Fibroblast of lung (primary cell): ENCODE results near the gene OR6B1. TPM values are rescaled to one million over a fixed set of nuclear protein-coding genes. Genes with fewer than 3 reads are reported as not detected.
"Not testable (repeated sequence)": the region's sequence is repeated elsewhere in the genome, so short reads cannot be mapped to it uniquely, and the experiment has no call there.

Experiments used
- DNase-seq, 2 donors: peaks; one replicate each; pipeline versions ENCODE4 v3.0.0 to v3.0.0-alpha.2; 2010; ENCODE audit warnings: low read depth in 2 of 2
- H2AFZ ChIP-seq: 2 replicates; pipeline ENCODE4 v1.5.1; 2012; ENCODE audit warnings: low read length, control low read depth, inconsistent platforms
- H3K27ac ChIP-seq: 2 replicates; pipeline ENCODE4 v1.5.1; 2011; ENCODE audit warnings: low read length, control low read depth; ENCODE audit not compliant: insufficient read depth
- H3K27me3 ChIP-seq: 2 replicates; pipeline ENCODE4 v1.5.1; 2011; ENCODE audit warnings: mild to moderate bottlenecking, low read length; ENCODE audit not compliant: control insufficient read depth, insufficient read depth
- H3K36me3 ChIP-seq: 2 replicates; pipeline ENCODE4 v1.5.1; 2011; ENCODE audit warnings: low read length; ENCODE audit not compliant: control insufficient read depth, insufficient read depth
- H3K4me1 ChIP-seq: 2 replicates; pipeline ENCODE4 v1.5.1; 2011; ENCODE audit warnings: low read length; ENCODE audit not compliant: control insufficient read depth, insufficient read depth; ENCODE audit errors: extremely low read depth
- H3K4me2 ChIP-seq: 2 replicates; pipeline ENCODE4 v1.5.1; 2011; ENCODE audit warnings: low read length, control low read depth; ENCODE audit not compliant: insufficient read depth; ENCODE audit errors: extremely low read depth
- H3K4me3 ChIP-seq, 4 experiments: fragments of 200-600 bp in 1 of 4; sonication (generic) in 1 of 4; replicated peaks in 1 of 4; 2 replicates each; pipeline ENCODE4 v1.5.1; 2011 to 2016; ENCODE audit warnings: low read length in 4 of 4, low read depth in 3 of 4, mild to moderate bottlenecking in 3 of 4, control low read depth in 2 of 4, inconsistent platforms in 1 of 4, mixed read lengths in 1 of 4; ENCODE audit not compliant: insufficient read depth in 1 of 4; ENCODE audit errors: control extremely low read depth in 1 of 4
- H3K79me2 ChIP-seq: 2 replicates; pipeline ENCODE4 v1.5.1; 2012; ENCODE audit warnings: mild to moderate bottlenecking, low read length, inconsistent platforms; ENCODE audit not compliant: control insufficient read depth, insufficient read depth
- H3K9ac ChIP-seq: 2 replicates; pipeline ENCODE4 v1.5.1; 2011; ENCODE audit warnings: mild to moderate bottlenecking, low read length, control low read depth; ENCODE audit not compliant: insufficient read depth
- H3K9me3 ChIP-seq: 2 replicates; pipeline ENCODE4 v1.5.1; 2012; ENCODE audit warnings: low read depth, low read length; ENCODE audit not compliant: control insufficient read depth, insufficient read depth
- H4K20me1 ChIP-seq: 2 replicates; pipeline ENCODE4 v1.5.1; 2011; ENCODE audit warnings: low read length; ENCODE audit not compliant: control insufficient read depth, insufficient read depth; ENCODE audit errors: extremely low read depth
- EZH2 ChIP-seq: IDR thresholded peaks from 2 replicates; pipeline ENCODE4 v1.5.1; 2012; ENCODE audit warnings: low read length, control low read depth, mild to moderate bottlenecking; ENCODE audit errors: missing control alignments
- polyA plus RNA-seq, 2 donors: library from polyadenylated mRNA; depleted of rRNA in 1 of 2; stranded (reverse) in 1 of 2; unstranded in 1 of 2; fragments of >200 nt; gene quantifications; 2 replicates each; pipeline ENCODE4 v1.2.1, GENCODE V29; 2011 to 2012; ENCODE audit warnings: missing spikeins in 1 of 2
- total RNA-seq: library from RNA; depleted of rRNA; stranded (reverse); fragments of >200 nt; gene quantifications from 2 replicates; pipeline ENCODE4 v1.2.1, GENCODE V29; 2014
- TF ChIP-seq, protein P1 (sequence below), 2 donors: IDR thresholded peaks in 1 of 2; conservative IDR thresholded peaks in 1 of 2; 1 replicate in 1 of 2; 2 replicates in 1 of 2; pipeline ENCODE4 v1.5.1; 2011 to 2012; ENCODE audit warnings: low read length in 2 of 2, control low read depth in 1 of 2, inconsistent platforms in 1 of 2, low read depth in 1 of 2, mild to moderate bottlenecking in 1 of 2

Gene OR6B1
- total and polyA plus RNA-seq, 2 donors (not counting 1 experiment from before 2014, with no cell fraction given) = not detected

DNA sequence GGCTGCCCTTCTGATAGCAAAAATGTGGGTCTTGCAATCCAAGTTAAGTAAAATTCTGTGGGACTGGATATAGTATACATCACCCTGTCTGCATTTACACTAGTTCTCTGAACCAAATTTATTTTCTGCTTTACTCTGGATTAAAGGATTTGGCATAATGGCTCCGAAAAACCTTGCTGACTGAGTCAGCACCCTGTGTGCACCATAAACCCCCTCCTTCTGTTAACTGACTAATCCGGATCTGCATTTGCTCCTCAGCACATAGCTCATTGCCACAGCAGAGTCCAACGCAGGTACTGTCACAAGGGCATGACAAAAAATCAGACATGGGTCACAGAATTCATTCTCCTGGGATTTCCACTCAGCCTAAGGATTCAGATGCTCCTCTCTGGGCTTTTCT is 50.0 kb downstream of the OR6B1 start:
- no peaks in the 10 kb centered on the region for H3K36me3 ChIP-seq
- no peak overlapping the region for H3K4me2 ChIP-seq
- H3K79me2 ChIP-seq = no peaks in the 10 kb centered on the region
- no peak overlapping the region for H3K4me3 ChIP-seq
- no peak overlapping the region for H3K27ac ChIP-seq
- H4K20me1 ChIP-seq = no peaks in the 10 kb centered on the region
- DNase-seq = no peak
- H3K27me3 ChIP-seq = no peaks in the 10 kb centered on the region
- H3K4me1 ChIP-seq = no peaks in the 10 kb centered on the region
- no peak overlapping the region for H3K9ac ChIP-seq
- H2AFZ ChIP-seq = no peak overlapping the region
- no peaks in the 10 kb centered on the region for H3K9me3 ChIP-seq
- no peak for TF ChIP-seq EZH2
- TF ChIP-seq, protein P1, sequence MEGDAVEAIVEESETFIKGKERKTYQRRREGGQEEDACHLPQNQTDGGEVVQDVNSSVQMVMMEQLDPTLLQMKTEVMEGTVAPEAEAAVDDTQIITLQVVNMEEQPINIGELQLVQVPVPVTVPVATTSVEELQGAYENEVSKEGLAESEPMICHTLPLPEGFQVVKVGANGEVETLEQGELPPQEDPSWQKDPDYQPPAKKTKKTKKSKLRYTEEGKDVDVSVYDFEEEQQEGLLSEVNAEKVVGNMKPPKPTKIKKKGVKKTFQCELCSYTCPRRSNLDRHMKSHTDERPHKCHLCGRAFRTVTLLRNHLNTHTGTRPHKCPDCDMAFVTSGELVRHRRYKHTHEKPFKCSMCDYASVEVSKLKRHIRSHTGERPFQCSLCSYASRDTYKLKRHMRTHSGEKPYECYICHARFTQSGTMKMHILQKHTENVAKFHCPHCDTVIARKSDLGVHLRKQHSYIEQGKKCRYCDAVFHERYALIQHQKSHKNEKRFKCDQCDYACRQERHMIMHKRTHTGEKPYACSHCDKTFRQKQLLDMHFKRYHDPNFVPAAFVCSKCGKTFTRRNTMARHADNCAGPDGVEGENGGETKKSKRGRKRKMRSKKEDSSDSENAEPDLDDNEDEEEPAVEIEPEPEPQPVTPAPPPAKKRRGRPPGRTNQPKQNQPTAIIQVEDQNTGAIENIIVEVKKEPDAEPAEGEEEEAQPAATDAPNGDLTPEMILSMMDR (conservative IDR thresholded peaks at IDR 0.05 in 1 of 2, IDR thresholded peaks at IDR 0.05 in 1 of 2; ENCODE audit: low read depth in 1 of 2, low read length in 2 of 2) = no peak

DNA sequence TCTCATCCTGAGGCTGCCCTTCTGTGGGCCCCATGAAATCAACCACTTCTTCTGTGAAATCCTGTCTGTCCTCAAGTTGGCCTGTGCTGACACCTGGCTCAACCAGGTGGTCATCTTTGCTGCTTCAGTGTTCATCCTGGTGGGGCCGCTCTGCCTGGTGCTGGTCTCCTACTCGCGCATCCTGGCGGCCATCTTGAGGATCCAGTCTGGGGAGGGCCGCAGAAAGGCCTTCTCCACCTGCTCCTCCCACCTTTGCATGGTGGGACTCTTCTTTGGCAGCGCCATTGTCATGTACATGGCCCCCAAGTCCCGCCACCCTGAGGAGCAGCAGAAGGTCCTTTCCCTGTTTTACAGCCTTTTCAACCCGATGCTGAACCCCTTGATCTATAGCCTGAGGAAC is 50.8 kb downstream of the OR6B1 start:
- H3K27ac ChIP-seq, H3K9ac ChIP-seq, H3K27me3 ChIP-seq, H3K4me3 ChIP-seq, H3K4me2 ChIP-seq, H4K20me1 ChIP-seq, DNase-seq, H3K4me1 ChIP-seq, H3K79me2 ChIP-seq, H3K36me3 ChIP-seq, H2AFZ ChIP-seq, H3K9me3 ChIP-seq: not testable (repeated sequence)

DNA sequence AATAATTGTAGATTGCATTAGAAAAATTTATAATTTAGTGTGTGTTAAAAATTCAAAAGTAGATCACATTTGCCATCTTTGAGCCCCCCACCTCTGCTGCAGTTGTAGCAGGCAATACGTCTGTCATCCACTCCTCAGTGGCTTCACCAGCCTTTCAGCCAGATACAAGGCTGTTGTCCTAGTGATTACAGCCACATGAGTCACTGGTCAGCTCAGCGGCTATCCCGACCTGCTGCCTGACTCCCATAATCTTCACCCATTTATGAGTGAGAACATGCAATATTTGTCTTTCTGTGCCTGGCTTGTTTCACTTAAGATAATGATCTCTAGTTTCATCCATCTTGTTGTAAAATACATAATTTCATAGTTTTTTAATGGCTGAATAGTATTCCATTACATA is 57.8 kb downstream of the OR6B1 start:
- Histone ChIP-seq H3K9ac (no peak overlapping the region), H2AFZ (no peak overlapping the region), H3K9me3 (no peaks in the 10 kb centered on the region), H3K27me3 (no peaks in the 10 kb centered on the region), H3K4me2 (no peak overlapping the region), H3K4me1 (no peaks in the 10 kb centered on the region), H4K20me1 (no peaks in the 10 kb centered on the region), H3K36me3 (no peaks in the 10 kb centered on the region), H3K79me2 (no peaks in the 10 kb centered on the region), H3K27ac (no peak overlapping the region), H3K4me3 (no peak overlapping the region)
- DNase-seq = peak; percentile 1 to 4
- TF ChIP-seq, protein P1 (conservative IDR thresholded peaks at IDR 0.05 in 1 of 2, IDR thresholded peaks at IDR 0.05 in 1 of 2; ENCODE audit: low read depth in 1 of 2, low read length in 2 of 2) = no peak
- no peak for TF ChIP-seq EZH2

Other genes with a start within 250 kb of the OR6B1 start
- 0.17 and 0.26 TPM in 2 replicates for gene CTAGE6, start 242.6 kb upstream of the OR6B1 start, total RNA-seq
- gene CTAGE6, start 242.6 kb upstream of the OR6B1 start, polyA plus RNA-seq = not detected in 2 replicates
- 46.5 and 65.6 TPM in 2 replicates for gene TCAF1, start 98.1 kb upstream of the OR6B1 start, total RNA-seq
- 52.5 and 61.2 TPM in 2 replicates for gene TCAF1, start 98.1 kb upstream of the OR6B1 start, polyA plus RNA-seq
- not detected in 2 replicates for gene OR2F2, start 65.1 kb upstream of the OR6B1 start, total RNA-seq
- not detected in 2 replicates for gene OR2F2, start 65.1 kb upstream of the OR6B1 start, polyA plus RNA-seq
- not detected in 2 replicates for gene OR2F1, start 45.5 kb upstream of the OR6B1 start, total RNA-seq
- not detected in 2 replicates for gene OR2F1, start 45.5 kb upstream of the OR6B1 start, polyA plus RNA-seq
- gene OR2A5, start 48.6 kb downstream of the OR6B1 start, total RNA-seq = not detected in 2 replicates
- gene OR2A5, start 48.6 kb downstream of the OR6B1 start, polyA plus RNA-seq = not detected in 2 replicates
- gene OR2A25, start 69.5 kb downstream of the OR6B1 start, total RNA-seq = not detected in 2 replicates
- not detected in 2 replicates for gene OR2A25, start 69.5 kb downstream of the OR6B1 start, polyA plus RNA-seq
- gene OR2A12, start 86.0 kb downstream of the OR6B1 start, total RNA-seq = not detected in 2 replicates
- not detected in 2 replicates for gene OR2A12, start 86.0 kb downstream of the OR6B1 start, polyA plus RNA-seq
- not detected in 2 replicates for gene OR2A2, start 109.3 kb downstream of the OR6B1 start, total RNA-seq
- not detected in 2 replicates for gene OR2A2, start 109.3 kb downstream of the OR6B1 start, polyA plus RNA-seq
- not detected in 2 replicates for gene OR2A14, start 122.9 kb downstream of the OR6B1 start, total RNA-seq
- gene OR2A14, start 122.9 kb downstream of the OR6B1 start, polyA plus RNA-seq = not detected in 2 replicates
- 0.17 and 1.0 TPM in 2 replicates for gene CTAGE4, start 183.1 kb downstream of the OR6B1 start, total RNA-seq
- 0.58 TPM in 1 of 2 replicates, not detected in the other for gene CTAGE4, start 183.1 kb downstream of the OR6B1 start, polyA plus RNA-seq
- 0.51 and 5.4 TPM in 2 replicates for gene ARHGEF35, start 195.5 kb downstream of the OR6B1 start, total RNA-seq
- gene ARHGEF35, start 195.5 kb downstream of the OR6B1 start, polyA plus RNA-seq = 1.1 and 1.9 TPM in 2 replicates
- gene OR2A42, start 239.3 kb downstream of the OR6B1 start, total RNA-seq = under 0.01 TPM in 1 of 2 replicates, not detected in the other
- 0.02 and 0.06 TPM in 2 replicates for gene OR2A42, start 239.3 kb downstream of the OR6B1 start, polyA plus RNA-seq